SK-N-SH (cell line): Measurements from ENCODE around the gene ID2. TPM values are rescaled to one million over a fixed set of nuclear protein-coding genes. Genes with fewer than 3 reads are reported as not detected.

Experiments used
- CTCF ChIA-PET: fragments of 300-600, 350-600 bp; formaldehyde crosslinking; extraction: SDS; loops from one replicate; lab custom pipeline; 2021; lab: Yijun Ruan, JAX
- POLR2A ChIA-PET: fragments of 350-600 bp; sonication (Branson Sonifier 250); formaldehyde crosslinking; extraction: SDS; loops from one replicate; lab custom pipeline; 2020; ENCODE audit warnings: antibody characterized with exemption, inconsistent platforms; lab: Yijun Ruan, JAX
- DNase-seq: peaks from one replicate; pipeline ENCODE4 v3.0.0; 2012
- H2AFZ ChIP-seq: fragments of 200-600 bp; sonication (generic); 2 replicates; pipeline ENCODE4 v1.8.1; 2016; ENCODE audit warnings: antibody characterized with exemption, mild to moderate bottlenecking, low read depth
- H3F3A ChIP-seq: fragments of 200-600 bp; sonication (generic); replicated peaks from 2 replicates; pipeline ENCODE3; 2016; ENCODE audit warnings: antibody characterized with exemption, mild to moderate bottlenecking; ENCODE audit not compliant: insufficient read depth
- H3K27ac ChIP-seq, 2 experiments: fragments of 200-500 bp in 1 of 2; fragments of 200-600 bp in 1 of 2; sonication (Bioruptor generic) in 1 of 2; sonication (generic), shearing (Covaris generic) in 1 of 2; 2 replicates each; pipeline versions ENCODE4 v1.5.1 to v1.6.1; 2014 to 2016; ENCODE audit warnings: low read depth in 2 of 2, inconsistent platforms in 1 of 2, low read length in 1 of 2, mild to moderate bottlenecking in 1 of 2, mixed read lengths in 1 of 2
- H3K27me3 ChIP-seq: fragments of 200-600 bp; sonication (generic), shearing (Covaris generic); 2 replicates; pipeline ENCODE4 v1.6.1; 2016; ENCODE audit warnings: mixed run types; ENCODE audit not compliant: insufficient read depth
- H3K36me3 ChIP-seq, 2 experiments: fragments of 200-500 bp in 1 of 2; fragments of 200-600 bp in 1 of 2; sonication (Bioruptor generic) in 1 of 2; sonication (generic) in 1 of 2; replicated peaks in 1 of 2; 2 replicates each; pipeline versions ENCODE3 to v1.5.1; 2014 to 2016; ENCODE audit warnings: low read length in 1 of 2, mild to moderate bottlenecking in 1 of 2; ENCODE audit not compliant: insufficient read depth in 2 of 2, control insufficient read depth in 1 of 2
- H3K4me1 ChIP-seq, 2 experiments: fragments of 200-500 bp in 1 of 2; fragments of 200-600 bp in 1 of 2; sonication (Bioruptor generic) in 1 of 2; sonication (generic), shearing (Covaris generic) in 1 of 2; 2 replicates each; pipeline versions ENCODE4 v1.5.1 to v1.6.1; 2014 to 2016; ENCODE audit warnings: low read depth in 1 of 2, low read length in 1 of 2, mixed run types in 1 of 2; ENCODE audit not compliant: insufficient read depth in 2 of 2, control insufficient read depth in 1 of 2
- H3K4me2 ChIP-seq: fragments of 200-600 bp; sonication (generic), shearing (Covaris generic); 2 replicates; pipeline ENCODE4 v1.6.1; 2017; ENCODE audit warnings: mixed run types
- H3K4me3 ChIP-seq, 2 experiments: fragments of 200-500 bp in 1 of 2; fragments of 200-600 bp in 1 of 2; sonication (Bioruptor generic) in 1 of 2; sonication (generic), shearing (Covaris generic) in 1 of 2; 2 replicates each; pipeline versions ENCODE4 v1.5.1 to v1.8.1; 2014 to 2016; ENCODE audit warnings: low read depth in 2 of 2, inconsistent platforms in 1 of 2, low read length in 1 of 2, mild to moderate bottlenecking in 1 of 2, mixed read lengths in 1 of 2, moderate library complexity in 1 of 2
- H3K79me2 ChIP-seq: fragments of 200-600 bp; sonication (generic); 2 replicates; pipeline ENCODE4 v1.8.1; 2017; ENCODE audit warnings: mild to moderate bottlenecking; ENCODE audit not compliant: insufficient read depth
- H3K9ac ChIP-seq: fragments of 200-600 bp; sonication (generic); 2 replicates; pipeline ENCODE4 v1.6.1; 2017; ENCODE audit warnings: mixed run types
- H3K9me2 ChIP-seq: fragments of 200-600 bp; sonication (generic); 2 replicates; pipeline ENCODE4 v1.6.1; 2017; ENCODE audit warnings: mixed run types
- H3K9me3 ChIP-seq: fragments of 200-600 bp; sonication (generic); 2 replicates; pipeline ENCODE4 v1.6.1; 2017; ENCODE audit warnings: mixed run types, mild to moderate bottlenecking, moderate library complexity
- H4K20me1 ChIP-seq: fragments of 200-600 bp; sonication (generic); 2 replicates; pipeline ENCODE4 v1.6.1; 2017; ENCODE audit warnings: mild to moderate bottlenecking, mixed run types; ENCODE audit not compliant: insufficient read depth
- CHD2 ChIP-seq: fragments of 150-350 bp; IDR thresholded peaks from 2 replicates; pipeline ENCODE4 v1.6.1; 2018; ENCODE audit warnings: low read length; ENCODE audit not compliant: partially characterized antibody
- MXI1 ChIP-seq: IDR thresholded peaks from 2 replicates; pipeline ENCODE4 v1.6.1; 2012; ENCODE audit warnings: mild to moderate bottlenecking, low read depth, low read length, improper control_type of control experiment
- NRF1 ChIP-seq: IDR thresholded peaks from 2 replicates; pipeline ENCODE4 v1.6.1; 2012; ENCODE audit warnings: low read depth, mild to moderate bottlenecking, low read length
- POLR2AphosphoS5 ChIP-seq: IDR thresholded peaks from 2 replicates; pipeline ENCODE4 v1.6.1; 2012; ENCODE audit warnings: low read depth, low read length
- SIN3A ChIP-seq: IDR thresholded peaks from 2 replicates; pipeline ENCODE4 v1.6.1; 2012; ENCODE audit warnings: low read depth, mild to moderate bottlenecking, low read length, moderate library complexity, borderline replicate concordance
- TAF1 ChIP-seq: IDR thresholded peaks from 2 replicates; pipeline ENCODE4 v1.6.1; 2012; ENCODE audit warnings: low read depth, mild to moderate bottlenecking, low read length, moderate library complexity, borderline replicate concordance
- TCF12 ChIP-seq: IDR thresholded peaks from 2 replicates; pipeline ENCODE4 v1.4.0; 2012
- TEAD4 ChIP-seq: IDR thresholded peaks from 2 replicates; pipeline ENCODE4 v1.4.0; 2012; ENCODE audit warnings: mild to moderate bottlenecking, borderline replicate concordance; ENCODE audit not compliant: insufficient read depth
- YY1 ChIP-seq: IDR thresholded peaks from 2 replicates; pipeline ENCODE4 v1.4.0; 2012; ENCODE audit warnings: low read depth, mild to moderate bottlenecking
- WGBS: methylation state at CpG from one replicate; pipeline ENCODE4 v1.1.6; 2017; ENCODE audit warnings: low lambda C conversion rate; 5-methylcytosine and 5-hydroxymethylcytosine counted together
- polyA plus RNA-seq, 3 experiments: library from polyadenylated mRNA; depleted of rRNA; stranded (reverse); fragments of >200 nt; gene quantifications; 2 replicates each; pipeline ENCODE4 v1.2.3, GENCODE V29; 2012
- TF ChIP-seq, protein P1 (sequence below): IDR thresholded peaks from 2 replicates; pipeline ENCODE4 v1.4.0; 2012; ENCODE audit warnings: low read depth, borderline replicate concordance
- TF ChIP-seq, protein P2 (sequence below): IDR thresholded peaks from 2 replicates; pipeline ENCODE4; 2012
- TF ChIP-seq, protein P3 (sequence below): IDR thresholded peaks from 2 replicates; pipeline ENCODE4 v1.4.0; 2012; ENCODE audit warnings: low read depth, borderline replicate concordance
- TF ChIP-seq, protein P4 (sequence below): fragments of 150-350 bp; IDR thresholded peaks from 2 replicates; pipeline ENCODE4 v1.6.1; 2017; ENCODE audit warnings: antibody characterized with exemption, low read length, low read depth, borderline replicate concordance
- TF ChIP-seq, protein P5 (sequence below): fragments of 200-600 bp; sonication (generic); IDR thresholded peaks from 2 replicates; pipeline ENCODE4 v1.6.1; 2017; ENCODE audit warnings: antibody characterized with exemption, mild to moderate bottlenecking, moderate library complexity
- TF ChIP-seq, protein P6 (sequence below): IDR thresholded peaks from 2 replicates; pipeline ENCODE4 v1.4.0; 2012; ENCODE audit warnings: low read depth

Gene ID2
- polyA plus RNA-seq, 1 of the 3 experiments (the other 2 are of a cell fraction) = 459 TPM

DNA sequence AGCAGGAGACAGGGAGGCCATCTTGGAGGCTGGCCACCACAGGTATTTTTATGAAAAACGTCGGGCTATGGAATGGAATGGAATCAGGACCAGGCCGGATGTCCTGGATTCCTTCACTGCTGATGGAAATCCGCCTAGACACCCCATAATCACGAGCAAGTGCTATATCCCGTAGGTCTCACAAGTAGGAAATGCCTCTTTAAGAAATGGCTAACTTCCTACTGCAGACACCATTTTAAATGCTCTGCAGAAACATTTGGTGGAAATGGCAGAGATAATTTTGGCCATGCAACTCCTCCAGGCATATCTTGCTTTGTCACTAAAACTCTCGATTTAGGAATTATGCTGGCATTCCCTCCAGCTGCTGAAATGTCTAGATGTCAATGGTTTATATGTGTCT lies 18.0 kb downstream of the ID2 start:
- Histone ChIP-seq H4K20me1 (no peaks in the 10 kb centered on the region), H3K4me2 (no peak overlapping the region), H3K36me3 (no peaks in the 10 kb centered on the region), H3K9me3 (no peaks in the 10 kb centered on the region), H3K27ac (no peak overlapping the region), H3K4me3 (no peak overlapping the region), H3K9ac (no peak overlapping the region), H3K27me3 (no peaks in the 10 kb centered on the region), H3K9me2 (no peaks in the 10 kb centered on the region), H3K79me2 (no peaks in the 10 kb centered on the region), H3K4me1 (no peaks in the 10 kb centered on the region), H2AFZ (no peak overlapping the region), H3F3A (peaks cover under 1% of the 10 kb centered on the region)
- no peak for DNase-seq
- TF ChIP-seq, protein P1, sequence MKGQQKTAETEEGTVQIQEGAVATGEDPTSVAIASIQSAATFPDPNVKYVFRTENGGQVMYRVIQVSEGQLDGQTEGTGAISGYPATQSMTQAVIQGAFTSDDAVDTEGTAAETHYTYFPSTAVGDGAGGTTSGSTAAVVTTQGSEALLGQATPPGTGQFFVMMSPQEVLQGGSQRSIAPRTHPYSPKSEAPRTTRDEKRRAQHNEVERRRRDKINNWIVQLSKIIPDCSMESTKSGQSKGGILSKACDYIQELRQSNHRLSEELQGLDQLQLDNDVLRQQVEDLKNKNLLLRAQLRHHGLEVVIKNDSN = no peak
- TF ChIP-seq MXI1 = no peak
- TF ChIP-seq, protein P2, sequence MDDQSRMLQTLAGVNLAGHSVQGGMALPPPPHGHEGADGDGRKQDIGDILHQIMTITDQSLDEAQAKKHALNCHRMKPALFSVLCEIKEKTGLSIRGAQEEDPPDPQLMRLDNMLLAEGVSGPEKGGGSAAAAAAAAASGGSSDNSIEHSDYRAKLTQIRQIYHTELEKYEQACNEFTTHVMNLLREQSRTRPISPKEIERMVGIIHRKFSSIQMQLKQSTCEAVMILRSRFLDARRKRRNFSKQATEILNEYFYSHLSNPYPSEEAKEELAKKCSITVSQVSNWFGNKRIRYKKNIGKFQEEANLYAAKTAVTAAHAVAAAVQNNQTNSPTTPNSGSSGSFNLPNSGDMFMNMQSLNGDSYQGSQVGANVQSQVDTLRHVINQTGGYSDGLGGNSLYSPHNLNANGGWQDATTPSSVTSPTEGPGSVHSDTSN = no peak
- no peak for TF ChIP-seq TEAD4
- TF ChIP-seq, protein P3, sequence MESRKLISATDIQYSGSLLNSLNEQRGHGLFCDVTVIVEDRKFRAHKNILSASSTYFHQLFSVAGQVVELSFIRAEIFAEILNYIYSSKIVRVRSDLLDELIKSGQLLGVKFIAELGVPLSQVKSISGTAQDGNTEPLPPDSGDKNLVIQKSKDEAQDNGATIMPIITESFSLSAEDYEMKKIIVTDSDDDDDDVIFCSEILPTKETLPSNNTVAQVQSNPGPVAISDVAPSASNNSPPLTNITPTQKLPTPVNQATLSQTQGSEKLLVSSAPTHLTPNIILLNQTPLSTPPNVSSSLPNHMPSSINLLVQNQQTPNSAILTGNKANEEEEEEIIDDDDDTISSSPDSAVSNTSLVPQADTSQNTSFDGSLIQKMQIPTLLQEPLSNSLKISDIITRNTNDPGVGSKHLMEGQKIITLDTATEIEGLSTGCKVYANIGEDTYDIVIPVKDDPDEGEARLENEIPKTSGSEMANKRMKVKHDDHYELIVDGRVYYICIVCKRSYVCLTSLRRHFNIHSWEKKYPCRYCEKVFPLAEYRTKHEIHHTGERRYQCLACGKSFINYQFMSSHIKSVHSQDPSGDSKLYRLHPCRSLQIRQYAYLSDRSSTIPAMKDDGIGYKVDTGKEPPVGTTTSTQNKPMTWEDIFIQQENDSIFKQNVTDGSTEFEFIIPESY = no peak
- no peak for TF ChIP-seq TAF1
- TF ChIP-seq, protein P4, sequence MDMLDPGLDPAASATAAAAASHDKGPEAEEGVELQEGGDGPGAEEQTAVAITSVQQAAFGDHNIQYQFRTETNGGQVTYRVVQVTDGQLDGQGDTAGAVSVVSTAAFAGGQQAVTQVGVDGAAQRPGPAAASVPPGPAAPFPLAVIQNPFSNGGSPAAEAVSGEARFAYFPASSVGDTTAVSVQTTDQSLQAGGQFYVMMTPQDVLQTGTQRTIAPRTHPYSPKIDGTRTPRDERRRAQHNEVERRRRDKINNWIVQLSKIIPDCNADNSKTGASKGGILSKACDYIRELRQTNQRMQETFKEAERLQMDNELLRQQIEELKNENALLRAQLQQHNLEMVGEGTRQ = no peak
- no peak for TF ChIP-seq NRF1
- TF ChIP-seq YY1 = no peak
- ChIA-PET CTCF (interaction anchor here (1.1 to 2.0 kb wide), 2 partner anchors 12 to 1272 kb away, joined by 3 to 5 read pairs; no protein-coding TSS in a partner anchor), POLR2A (no interaction called here)
- WGBS = 92% methylated on average over 7 of the region's 7 CpGs

DNA sequence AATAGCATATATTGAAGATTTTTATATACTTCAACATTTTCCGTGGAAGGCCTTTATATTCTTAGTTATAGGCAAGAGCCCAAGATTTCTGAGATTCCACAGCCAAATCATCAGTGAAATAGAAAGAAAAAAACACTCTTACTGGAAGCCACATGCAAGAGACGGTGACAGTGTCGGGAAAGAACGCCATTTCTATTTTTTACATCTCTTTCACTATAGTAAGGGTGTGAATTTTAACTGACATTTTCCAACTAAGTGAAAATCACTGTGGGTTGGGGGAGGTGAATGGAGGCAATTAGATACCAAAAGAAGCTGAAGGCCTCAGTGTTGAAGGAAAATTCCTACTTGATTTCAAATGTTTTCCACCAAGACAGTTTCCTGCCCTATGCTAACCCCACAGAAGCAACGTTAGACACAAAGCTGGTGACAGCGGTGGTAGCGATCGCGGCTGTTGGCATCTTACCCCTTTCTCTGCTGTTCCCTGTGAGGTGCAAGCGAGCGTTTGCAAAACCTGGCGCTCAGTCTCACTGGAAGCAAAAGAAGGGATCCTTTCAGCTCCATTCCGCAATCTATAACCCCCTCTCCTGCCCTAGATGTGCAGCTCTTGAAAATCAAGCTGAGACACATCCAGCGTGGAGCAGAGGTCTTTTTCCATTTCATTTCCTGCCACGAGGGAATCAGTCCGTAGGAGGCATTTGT lies 20.0 kb downstream of the ID2 start:
- Histone ChIP-seq H2AFZ (no peak overlapping the region), H3K4me2 (no peak overlapping the region)
- TF ChIP-seq, protein P5, sequence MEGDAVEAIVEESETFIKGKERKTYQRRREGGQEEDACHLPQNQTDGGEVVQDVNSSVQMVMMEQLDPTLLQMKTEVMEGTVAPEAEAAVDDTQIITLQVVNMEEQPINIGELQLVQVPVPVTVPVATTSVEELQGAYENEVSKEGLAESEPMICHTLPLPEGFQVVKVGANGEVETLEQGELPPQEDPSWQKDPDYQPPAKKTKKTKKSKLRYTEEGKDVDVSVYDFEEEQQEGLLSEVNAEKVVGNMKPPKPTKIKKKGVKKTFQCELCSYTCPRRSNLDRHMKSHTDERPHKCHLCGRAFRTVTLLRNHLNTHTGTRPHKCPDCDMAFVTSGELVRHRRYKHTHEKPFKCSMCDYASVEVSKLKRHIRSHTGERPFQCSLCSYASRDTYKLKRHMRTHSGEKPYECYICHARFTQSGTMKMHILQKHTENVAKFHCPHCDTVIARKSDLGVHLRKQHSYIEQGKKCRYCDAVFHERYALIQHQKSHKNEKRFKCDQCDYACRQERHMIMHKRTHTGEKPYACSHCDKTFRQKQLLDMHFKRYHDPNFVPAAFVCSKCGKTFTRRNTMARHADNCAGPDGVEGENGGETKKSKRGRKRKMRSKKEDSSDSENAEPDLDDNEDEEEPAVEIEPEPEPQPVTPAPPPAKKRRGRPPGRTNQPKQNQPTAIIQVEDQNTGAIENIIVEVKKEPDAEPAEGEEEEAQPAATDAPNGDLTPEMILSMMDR = no peak
- TF ChIP-seq, protein P4 = no peak
- TF ChIP-seq, protein P3 = no peak
- TF ChIP-seq MXI1 = no peak
- TF ChIP-seq, protein P6, sequence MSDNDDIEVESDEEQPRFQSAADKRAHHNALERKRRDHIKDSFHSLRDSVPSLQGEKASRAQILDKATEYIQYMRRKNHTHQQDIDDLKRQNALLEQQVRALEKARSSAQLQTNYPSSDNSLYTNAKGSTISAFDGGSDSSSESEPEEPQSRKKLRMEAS = no peak
- TF ChIP-seq CHD2 = no peak
- TF ChIP-seq YY1 = no peak
- no peak for TF ChIP-seq POLR2AphosphoS5
- TF ChIP-seq TCF12 = no peak
- no peak for TF ChIP-seq SIN3A

More for the DNA sequence above, 20.0 kb downstream of the ID2 start:
- no peaks in the 10 kb centered on the region for H3K9me2 ChIP-seq
- ChIA-PET POLR2A (no interaction called here), CTCF (interaction anchor here (0.6 to 1.6 kb wide), 2 partner anchors 9 to 786 kb away, joined by 3 to 12 read pairs; no protein-coding TSS in a partner anchor)
- H3K4me3 ChIP-seq = no peak overlapping the region
- H3K79me2 ChIP-seq = no peaks in the 10 kb centered on the region
- no peaks in the 10 kb centered on the region for H3K4me1 ChIP-seq
- WGBS = 86% methylated on average over 16 of the region's 16 CpGs
- no peaks in the 10 kb centered on the region for H3K36me3 ChIP-seq
- no peaks in the 10 kb centered on the region for H3K9me3 ChIP-seq
- H3K27ac ChIP-seq = no peak overlapping the region
- DNase-seq = no peak
- no peak overlapping the region for H3K9ac ChIP-seq
- no peaks in the 10 kb centered on the region for H3K27me3 ChIP-seq
- H3F3A ChIP-seq = no peaks in the 10 kb centered on the region
- no peaks in the 10 kb centered on the region for H4K20me1 ChIP-seq
